HCT116 (cell line): ENCODE results near the gene NAA60.

ENCODE experiments used
- EZH2 ChIP-seq: fragments of 200-600 bp; sonication (generic); IDR thresholded peaks from 2 replicates; pipeline ENCODE4 v1.6.1; 2017; ENCODE audit warnings: antibody characterized with exemption, mixed run types
- POLR2AphosphoS5 ChIP-seq: IDR thresholded peaks from 2 replicates; pipeline ENCODE4 v1.6.1; 2011; ENCODE audit warnings: mild to moderate bottlenecking, low read depth, low read length, moderate library complexity
- ZNF274 ChIP-seq: fragments of 200-500 bp; sonication (Bioruptor generic); IDR thresholded peaks from 2 replicates; pipeline ENCODE4 v1.6.1; 2014; ENCODE audit warnings: mild to moderate bottlenecking, low read depth, low read length, inconsistent platforms

GRCh38 chr16:3460585-3460984 is 17.1 kb downstream of the NAA60 start:
- TF ChIP-seq ZNF274: no peak
- TF ChIP-seq POLR2AphosphoS5: no peak
- TF ChIP-seq EZH2: no peak
